Activated CD4-positive, CD25-positive, alpha-beta regulatory T cell treated with anti-CD3 and anti-CD28 coated beads, Interleukin-2, amount 50 U/mL, for 16 hours (primary cell): Measurements from ENCODE around the gene PTPRN2.

Source experiments
- DNase-seq: peaks from one replicate; pipeline ENCODE4 v3.0.0-alpha.2; 2020; ENCODE audit warnings: low read depth, low spot score

Gene PTPRN2

GRCh38 chr7:158602905-158603772 is 15.5 kb upstream of the PTPRN2 start:
- DNase-seq, result no peak

- no peak for DNase-seq
These were observed 14.4 kb upstream of the PTPRN2 start for GRCh38 chr7:158602041-158602440.

- DNase-seq, result no peak
These were observed 13.5 kb upstream of the PTPRN2 start for GRCh38 chr7:158601090-158601489.

GRCh38 chr7:158596745-158597144 is 9.1 kb upstream of the PTPRN2 start:
- no peak for DNase-seq

GRCh38 chr7:158596309-158596708 is 8.7 kb upstream of the PTPRN2 start:
- DNase-seq, result no peak

GRCh38 chr7:158595068-158595467 is 7.4 kb upstream of the PTPRN2 start:
- no peak for DNase-seq

- DNase-seq, result no peak
These were observed 4.9 kb upstream of the PTPRN2 start for GRCh38 chr7:158592541-158592940.

GRCh38 chr7:158591944-158592343 is 4.3 kb upstream of the PTPRN2 start:
- DNase-seq, result no peak

GRCh38 chr7:158590181-158590530 is 2.5 kb upstream of the PTPRN2 start:
- DNase-seq, result no peak

GRCh38 chr7:158589653-158590052 is 2.0 kb upstream of the PTPRN2 start:
- DNase-seq, result no peak

GRCh38 chr7:158588878-158589442 is 1.3 kb upstream of the PTPRN2 start:
- DNase-seq, result no peak

GRCh38 chr7:158588085-158588877 is 658 bp upstream of the PTPRN2 start:
- DNase-seq, result no peak

- no peak for DNase-seq
These were observed 993 bp downstream of the PTPRN2 start for GRCh38 chr7:158586499-158587161.

- DNase-seq, result no peak
These were observed 1.7 kb downstream of the PTPRN2 start for GRCh38 chr7:158585721-158586498.

- no peak for DNase-seq
These were observed 3.2 kb downstream of the PTPRN2 start for GRCh38 chr7:158584407-158584806.

- DNase-seq, result no peak
These were observed 3.8 kb downstream of the PTPRN2 start for GRCh38 chr7:158583810-158584209.

GRCh38 chr7:158583143-158583542 is 4.5 kb downstream of the PTPRN2 start:
- DNase-seq, result no peak

- no peak for DNase-seq
These were observed 5.5 kb downstream of the PTPRN2 start for GRCh38 chr7:158582089-158582456.

GRCh38 chr7:158581440-158582088 is 6.1 kb downstream of the PTPRN2 start:
- no peak for DNase-seq
